K562 (cell line): ENCODE measurements around the gene KDM4F.

ENCODE experiments used
- CEBPB ChIP-seq: fragments of 450-650 bp; IDR thresholded peaks from 2 replicates; pipeline ENCODE4 v1.6.1; 2016; ENCODE audit warnings: missing genetic modification characterization, missing compliant biosample characterization
- EZH2 ChIP-seq: IDR thresholded peaks from 2 replicates; pipeline ENCODE4 v1.6.1; 2012; ENCODE audit warnings: low read depth, mild to moderate bottlenecking, inconsistent platforms, low read length, borderline replicate concordance
- HLTF ChIP-seq: fragments of 450-650 bp; IDR thresholded peaks from 2 replicates; pipeline ENCODE4 v1.6.1; 2016
- KDM4B ChIP-seq, 2 experiments: fragments of 450-650 bp in 1 of 2; sonication (generic) in 1 of 2; IDR thresholded peaks; 2 replicates each; pipeline ENCODE4 v1.6.1; 2016 to 2017; ENCODE audit warnings: borderline replicate concordance in 2 of 2, antibody characterized with exemption in 1 of 2, low read depth in 1 of 2, mild to moderate bottlenecking in 1 of 2
- MEIS2 ChIP-seq: fragments of 450-650 bp; IDR thresholded peaks from 2 replicates; pipeline ENCODE4 v1.6.1; 2014; ENCODE audit warnings: mild to moderate bottlenecking; ENCODE audit not compliant: partially characterized antibody
- MYC ChIP-seq, 2 experiments: fragments of 250-450 bp in 1 of 2; sonication (Bioruptor Pico) in 1 of 2; IDR thresholded peaks; 2 replicates each; pipeline versions ENCODE4 v1.5.1 to v1.6.1; 2012 to 2021; ENCODE audit warnings: low read depth in 2 of 2, borderline replicate concordance in 1 of 2, improper control_type of control experiment in 1 of 2, low read length in 1 of 2, mild to moderate bottlenecking in 1 of 2, moderate library complexity in 1 of 2
- POLR2A ChIP-seq: fragments of 450-650 bp; conservative IDR thresholded peaks from 2 replicates; pipeline ENCODE4 v1.6.1; 2016
- SP1 ChIP-seq: sonication (generic); formaldehyde crosslinking; IDR thresholded peaks from 2 replicates; pipeline ENCODE4 v1.8.1; 2022; ENCODE audit warnings: mild to moderate bottlenecking, missing genetic modification reagents
- ZKSCAN1 ChIP-seq: fragments of 150-350 bp; IDR thresholded peaks from 2 replicates; pipeline ENCODE4 v1.6.1; 2016; ENCODE audit warnings: low read depth, low read length
- TF ChIP-seq, protein P1 (sequence below): fragments of 450-650 bp; IDR thresholded peaks from 2 replicates; pipeline ENCODE4 v1.6.1; 2017; ENCODE audit warnings: mild to moderate bottlenecking, moderate library complexity
- TF ChIP-seq, protein P2 (sequence below): sonication (generic); formaldehyde crosslinking; IDR thresholded peaks from 2 replicates; pipeline ENCODE4 v1.9.0; 2022; ENCODE audit warnings: mild to moderate bottlenecking, missing genetic modification reagents

DNA sequence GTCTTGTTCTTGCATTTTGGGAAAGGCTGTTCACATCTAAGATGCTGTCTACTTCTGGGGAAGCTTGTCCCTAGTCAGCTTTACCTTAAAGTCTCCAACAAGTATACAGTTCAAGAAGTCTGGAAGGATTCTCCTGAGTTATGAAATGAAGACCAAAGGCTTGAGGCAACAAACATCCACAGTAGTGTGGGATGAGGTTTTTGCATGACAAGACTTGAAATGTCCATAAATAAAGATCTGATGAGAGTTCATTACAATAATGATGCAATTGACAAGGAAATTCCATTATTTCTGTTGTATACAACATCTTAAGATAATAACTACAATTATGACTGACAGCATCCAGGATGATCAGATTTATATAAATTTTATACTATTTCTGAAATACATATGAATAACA lies 45.5 kb upstream of the KDM4F start:
- TF ChIP-seq, protein P1, sequence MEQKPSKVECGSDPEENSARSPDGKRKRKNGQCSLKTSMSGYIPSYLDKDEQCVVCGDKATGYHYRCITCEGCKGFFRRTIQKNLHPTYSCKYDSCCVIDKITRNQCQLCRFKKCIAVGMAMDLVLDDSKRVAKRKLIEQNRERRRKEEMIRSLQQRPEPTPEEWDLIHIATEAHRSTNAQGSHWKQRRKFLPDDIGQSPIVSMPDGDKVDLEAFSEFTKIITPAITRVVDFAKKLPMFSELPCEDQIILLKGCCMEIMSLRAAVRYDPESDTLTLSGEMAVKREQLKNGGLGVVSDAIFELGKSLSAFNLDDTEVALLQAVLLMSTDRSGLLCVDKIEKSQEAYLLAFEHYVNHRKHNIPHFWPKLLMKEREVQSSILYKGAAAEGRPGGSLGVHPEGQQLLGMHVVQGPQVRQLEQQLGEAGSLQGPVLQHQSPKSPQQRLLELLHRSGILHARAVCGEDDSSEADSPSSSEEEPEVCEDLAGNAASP, result no peak
- TF ChIP-seq MEIS2 (no peak), POLR2A (no peak), ZKSCAN1 (no peak), CEBPB (tag) (no peak), SP1 (CRISPR knock-in tag) (no peak), HLTF (no peak), EZH2 (no peak), MYC (IDR thresholded peaks at IDR 0.05; ENCODE audit: low read depth, low read length) (no peak), MYC (CRISPR knock-in tag; IDR thresholded peaks at IDR 0.05; ENCODE audit: borderline replicate concordance, low read depth) (no peak), KDM4B (IDR thresholded peaks at IDR 0.05; ENCODE audit: borderline replicate concordance in 2 of 2, low read depth in 1 of 2) (no peak)
- TF ChIP-seq, protein P2, sequence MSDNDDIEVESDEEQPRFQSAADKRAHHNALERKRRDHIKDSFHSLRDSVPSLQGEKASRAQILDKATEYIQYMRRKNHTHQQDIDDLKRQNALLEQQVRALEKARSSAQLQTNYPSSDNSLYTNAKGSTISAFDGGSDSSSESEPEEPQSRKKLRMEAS (CRISPR knock-in tag), result no peak
